BE2C (cell line): ENCODE measurements around the gene DHCR7.

ENCODE experiments used
- DNase-seq: peaks from one replicate; pipeline ENCODE4 v3.0.0-alpha.2; 2020
- H3K27me3 ChIP-seq: fragments of 250-450 bp; sonication (Bioruptor Pico); 2 replicates; pipeline ENCODE4 v1.5.1; 2020; ENCODE audit warnings: mild to moderate bottlenecking
- H3K36me3 ChIP-seq: fragments of 250-450 bp; sonication (Bioruptor Pico); 2 replicates; pipeline ENCODE4 v1.5.1; 2020; ENCODE audit warnings: mild to moderate bottlenecking
- H3K4me1 ChIP-seq: fragments of 250-450 bp; sonication (Bioruptor Pico); 2 replicates; pipeline ENCODE4 v1.5.1; 2020
- H3K4me3 ChIP-seq: 2 replicates; pipeline ENCODE4 v1.5.1; 2011; ENCODE audit warnings: low read depth, low read length
- H3K9me3 ChIP-seq: fragments of 250-450 bp; sonication (Bioruptor Pico); 2 replicates; pipeline ENCODE4 v1.5.1; 2020
- CTCF ChIP-seq: IDR thresholded peaks from 2 replicates; pipeline ENCODE4 v1.5.1; 2012; ENCODE audit warnings: mild to moderate bottlenecking, low read depth, low read length

DHCR7 gene

GRCh38 chr11:71397331-71397860 is 50.8 kb downstream of the DHCR7 start:
- TF ChIP-seq CTCF = no peak
- H3K4me1 ChIP-seq = no peaks in the 10 kb centered on the region
- H3K4me3 ChIP-seq = no peak overlapping the region
- no peak for DNase-seq
- H3K9me3 ChIP-seq = no peaks in the 10 kb centered on the region
- peaks cover 3% of the 10 kb centered on the region for H3K27me3 ChIP-seq
- H3K36me3 ChIP-seq = no peaks in the 10 kb centered on the region

- H3K4me1 ChIP-seq = no peaks in the 10 kb centered on the region
- no peak for TF ChIP-seq CTCF
- no peak overlapping the region for H3K4me3 ChIP-seq
- H3K36me3 ChIP-seq = no peaks in the 10 kb centered on the region
- DNase-seq = no peak
- peaks cover 9% of the 10 kb centered on the region for H3K27me3 ChIP-seq
- no peaks in the 10 kb centered on the region for H3K9me3 ChIP-seq
Observed at GRCh38 chr11:71396548-71397123, 51.6 kb downstream of the DHCR7 start.

- Histone ChIP-seq H3K9me3 (no peaks in the 10 kb centered on the region), H3K4me1 (no peaks in the 10 kb centered on the region), H3K4me3 (no peak overlapping the region), H3K36me3 (no peaks in the 10 kb centered on the region), H3K27me3 (peaks cover 17% of the 10 kb centered on the region)
- no peak for TF ChIP-seq CTCF
- no peak for DNase-seq
Observed at GRCh38 chr11:71395774-71396173, 52.4 kb downstream of the DHCR7 start.

GRCh38 chr11:71395263-71395560 is 53.0 kb downstream of the DHCR7 start:
- peaks cover 22% of the 10 kb centered on the region for H3K27me3 ChIP-seq

GRCh38 chr11:71393283-71393682 is 54.9 kb downstream of the DHCR7 start:
- H3K36me3 ChIP-seq = no peaks in the 10 kb centered on the region
- H3K9me3 ChIP-seq = no peaks in the 10 kb centered on the region
- H3K4me3 ChIP-seq = no peak overlapping the region
- no peak for DNase-seq
- no peak for TF ChIP-seq CTCF
- no peaks in the 10 kb centered on the region for H3K4me1 ChIP-seq
- H3K27me3 ChIP-seq = peaks cover 42% of the 10 kb centered on the region

More at GRCh38 chr11:71395263-71395560, 53.0 kb downstream of the DHCR7 start:
- DNase-seq = no peak
- Histone ChIP-seq H3K4me3 (no peak overlapping the region), H3K36me3 (no peaks in the 10 kb centered on the region), H3K4me1 (no peaks in the 10 kb centered on the region), H3K9me3 (no peaks in the 10 kb centered on the region)
- TF ChIP-seq CTCF = no peak

GRCh38 chr11:71391796-71392195 is 56.4 kb downstream of the DHCR7 start:
- no peaks in the 10 kb centered on the region for H3K4me1 ChIP-seq
- no peak for TF ChIP-seq CTCF
- no peaks in the 10 kb centered on the region for H3K9me3 ChIP-seq
- peaks cover 56% of the 10 kb centered on the region for H3K27me3 ChIP-seq
- no peaks in the 10 kb centered on the region for H3K36me3 ChIP-seq
- DNase-seq = no peak
- no peak overlapping the region for H3K4me3 ChIP-seq
